Stimulated activated CD8-positive, alpha-beta memory T cell treated with anti-CD3 and anti-CD28 coated beads, Interleukin-2, amount 100 ng/mL, for 48 hours (primary cell): ENCODE results near the gene FBXO21.
A peak's percentile ranks its signal among the peaks of the same experiment; 100 is the strongest.
"Not testable (repeated sequence)": the region's sequence is repeated elsewhere in the genome, so short reads cannot be mapped to it uniquely, and the experiment has no call there.

ENCODE experiments used
- DNase-seq, 2 donors: peaks; one replicate each; pipeline ENCODE4 v3.0.0-alpha.2; 2020; ENCODE audit warnings: low read depth in 2 of 2

FBXO21 gene

DNA sequence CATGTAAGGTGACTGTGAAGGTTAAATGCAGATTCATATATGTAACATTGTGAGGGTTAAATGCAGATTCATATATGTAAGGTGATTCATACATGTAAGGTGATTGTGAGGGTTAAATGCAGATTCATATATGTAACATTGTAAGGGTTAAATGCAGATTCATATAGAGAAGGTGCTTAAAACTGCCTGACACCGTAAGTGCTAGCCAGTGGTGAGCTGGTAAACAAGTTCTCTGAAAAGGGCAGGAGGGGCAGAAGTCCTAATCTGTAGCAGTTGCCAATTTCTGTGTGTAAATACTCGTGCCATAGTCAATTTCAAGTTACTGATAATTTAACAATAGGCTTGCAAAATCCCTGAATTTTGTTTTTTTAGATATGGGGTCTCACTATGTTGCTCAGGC lies 86.3 kb downstream of the FBXO21 start:
- not testable (repeated sequence) for DNase-seq

DNA sequence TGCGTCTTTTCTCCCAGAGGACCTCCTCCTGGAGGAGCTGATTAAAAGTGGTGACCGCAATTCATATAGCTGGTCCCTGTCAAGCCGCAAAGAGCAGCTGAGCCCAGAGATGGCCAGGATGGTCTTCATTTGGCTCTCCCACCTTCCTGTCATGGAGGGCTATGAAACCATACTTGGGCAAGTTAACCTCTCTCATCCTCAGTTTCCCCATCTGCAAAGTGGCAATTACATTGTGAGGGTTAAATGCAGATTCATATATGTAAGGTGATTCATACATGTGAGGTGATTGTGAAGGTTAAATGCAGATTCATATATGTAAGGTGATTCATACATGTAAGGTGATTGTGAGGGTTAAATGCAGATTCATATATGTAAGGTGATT lies 87.5 kb downstream of the FBXO21 start:
- DNase-seq, result no peak

DNA sequence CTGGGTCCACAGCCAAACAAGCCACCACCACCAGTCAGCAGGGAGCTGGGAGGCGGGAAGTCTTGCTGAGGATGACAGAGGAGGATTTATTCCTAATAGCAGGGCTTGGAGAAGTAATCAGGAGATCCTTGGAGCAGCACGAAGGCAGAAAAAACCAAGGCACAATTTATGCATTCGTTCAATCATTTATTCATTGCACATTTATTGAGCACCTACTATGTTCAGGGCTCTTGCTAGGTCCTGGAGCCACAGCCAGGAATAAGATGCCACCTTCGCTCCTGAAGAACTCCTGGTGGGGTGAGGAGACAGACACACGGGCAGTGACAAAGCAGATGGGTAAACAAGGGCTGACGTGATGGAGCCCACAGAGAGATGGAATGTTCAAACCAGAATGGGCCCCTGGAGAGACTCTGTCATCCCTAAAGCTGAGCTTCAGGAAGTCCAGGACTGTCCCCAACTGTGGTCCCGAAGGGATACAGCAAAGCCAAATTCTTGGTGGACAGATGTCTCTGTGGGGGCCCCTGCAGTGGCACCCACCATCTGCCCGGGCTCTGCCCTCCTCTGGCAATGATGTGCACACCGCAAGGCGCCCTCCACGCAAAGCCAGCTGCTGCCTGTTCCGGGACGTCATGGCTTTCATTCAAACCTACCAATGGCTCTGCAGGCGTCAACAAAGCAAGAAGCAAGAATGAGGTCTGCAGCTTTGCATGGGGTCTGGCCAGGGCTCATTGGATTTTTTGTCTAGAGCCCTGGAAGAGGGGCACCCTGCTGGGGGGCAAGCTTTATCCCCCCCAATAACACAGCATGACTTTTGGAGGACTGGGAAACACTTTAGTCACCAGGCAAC lies 88.1 kb downstream of the FBXO21 start:
- DNase-seq, result no peak

DNA sequence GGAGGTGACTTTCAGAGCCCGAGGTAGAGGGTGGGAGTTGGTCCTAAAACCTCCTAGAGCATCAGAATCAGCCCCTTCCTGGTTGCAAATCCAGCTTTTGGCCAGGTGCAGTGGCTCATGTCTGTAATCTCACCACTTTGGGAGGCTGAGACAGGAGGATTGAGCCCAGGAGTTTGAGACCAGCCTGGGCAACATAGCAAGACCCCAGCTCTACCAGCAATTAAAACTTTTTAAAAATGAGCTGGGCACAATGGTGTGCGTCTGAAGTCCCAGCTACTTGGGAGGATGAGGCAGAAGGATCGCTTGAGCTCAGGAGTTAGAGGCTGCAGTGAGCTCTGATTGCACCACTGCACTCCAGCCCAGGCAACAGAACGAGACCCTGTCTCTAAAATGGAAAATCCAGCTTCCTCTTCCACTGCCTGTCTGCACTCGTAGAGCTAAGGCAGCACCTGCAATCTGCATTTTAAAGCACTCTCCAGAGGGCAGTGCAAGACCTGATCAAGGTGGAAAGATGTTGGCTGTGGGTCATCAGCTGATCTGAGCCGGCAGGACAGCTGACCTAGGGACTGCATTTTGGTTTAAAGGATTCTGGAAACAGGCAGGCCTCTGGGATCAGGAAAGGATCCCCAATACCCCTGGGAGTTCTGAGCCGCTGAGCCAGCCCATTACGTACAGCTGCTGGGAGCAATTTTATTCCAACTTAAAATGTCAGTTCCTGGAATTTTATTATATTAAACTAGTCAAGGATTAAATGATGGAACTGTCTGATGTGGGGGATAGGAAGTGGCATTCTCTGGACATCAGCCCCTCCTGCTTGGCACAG lies 89.2 kb downstream of the FBXO21 start:
- no peak for DNase-seq

DNA sequence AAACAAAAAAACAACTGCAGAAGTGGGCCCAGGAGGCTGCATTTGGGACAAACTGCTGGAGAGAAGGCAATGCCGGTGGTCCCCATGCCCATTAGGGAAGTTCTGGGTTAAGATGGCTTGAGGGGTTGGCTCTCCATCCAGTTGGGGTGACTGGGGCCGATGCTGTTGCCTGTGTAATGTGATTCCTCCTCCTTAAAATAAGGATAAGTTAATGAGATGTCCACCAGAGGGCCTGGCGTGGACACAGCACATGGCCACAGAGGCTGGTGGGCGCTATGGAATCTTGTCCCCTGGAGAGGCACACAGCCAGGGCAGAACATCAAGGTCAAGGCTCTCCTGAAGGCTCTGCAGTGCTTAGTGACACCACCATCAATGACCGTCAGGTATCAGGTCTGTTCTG lies 90.0 kb downstream of the FBXO21 start:
- DNase-seq, result no peak

DNA sequence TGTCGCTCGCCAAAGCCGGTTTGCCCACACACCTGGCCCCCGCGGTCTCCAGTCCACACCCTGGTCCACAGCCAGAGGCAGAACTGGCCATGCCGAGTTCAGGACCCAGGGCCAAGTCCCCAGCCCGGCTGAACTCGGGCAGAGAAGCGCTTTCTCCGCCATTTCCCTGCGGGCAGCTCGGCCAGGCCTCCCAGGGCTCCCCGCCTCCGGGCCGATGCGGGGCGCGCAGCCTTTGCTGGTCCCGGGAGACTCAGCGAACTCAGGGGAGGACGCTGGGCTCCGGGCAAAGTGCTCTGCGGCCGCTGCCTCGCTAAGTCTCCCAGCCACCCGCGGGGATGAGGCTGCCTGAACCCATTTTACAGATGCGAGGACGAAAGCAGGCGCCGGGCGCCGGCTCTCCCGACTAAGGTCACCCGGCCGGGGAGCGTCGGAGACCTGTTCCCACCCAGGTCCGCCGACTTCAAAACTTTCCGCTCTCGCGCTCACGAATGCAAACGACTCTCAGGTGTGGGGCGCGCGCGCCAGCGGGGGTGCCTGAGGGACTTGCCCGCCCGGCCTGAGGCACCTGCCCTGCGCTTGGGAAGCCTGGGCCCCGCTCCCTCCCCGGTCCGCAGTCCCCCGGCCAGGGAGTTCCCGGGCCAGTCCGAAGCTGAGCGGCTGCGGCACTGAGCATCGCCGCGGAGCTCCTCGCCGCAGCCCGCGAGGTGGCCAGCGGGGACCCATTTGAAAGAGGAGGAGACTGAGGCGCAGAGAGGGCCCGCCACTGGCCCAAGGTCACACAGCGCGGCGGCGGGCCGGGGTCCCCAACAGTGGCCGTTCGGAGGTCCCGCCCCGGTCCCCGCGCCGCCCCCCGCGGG lies 91.7 kb downstream of the FBXO21 start:
- peak; percentile 17 to 22 for DNase-seq

DNA sequence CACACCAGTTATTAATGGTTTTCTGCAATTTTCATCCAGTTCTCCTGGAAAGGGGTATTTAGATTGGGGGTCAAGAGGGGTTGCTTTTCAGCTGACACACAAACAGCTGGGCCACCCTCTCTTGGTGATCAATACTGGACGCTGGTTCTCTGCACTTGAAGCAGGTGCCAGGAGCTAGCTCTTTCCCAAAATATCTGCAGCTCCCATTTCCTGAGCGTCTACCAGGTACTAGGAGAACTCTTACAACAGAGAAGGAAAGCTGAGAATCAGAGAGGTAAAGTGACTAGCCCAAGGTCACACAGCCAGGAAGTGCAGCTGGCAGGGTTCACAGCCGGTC lies 92.3 kb downstream of the FBXO21 start:
- DNase-seq, result no peak

DNA sequence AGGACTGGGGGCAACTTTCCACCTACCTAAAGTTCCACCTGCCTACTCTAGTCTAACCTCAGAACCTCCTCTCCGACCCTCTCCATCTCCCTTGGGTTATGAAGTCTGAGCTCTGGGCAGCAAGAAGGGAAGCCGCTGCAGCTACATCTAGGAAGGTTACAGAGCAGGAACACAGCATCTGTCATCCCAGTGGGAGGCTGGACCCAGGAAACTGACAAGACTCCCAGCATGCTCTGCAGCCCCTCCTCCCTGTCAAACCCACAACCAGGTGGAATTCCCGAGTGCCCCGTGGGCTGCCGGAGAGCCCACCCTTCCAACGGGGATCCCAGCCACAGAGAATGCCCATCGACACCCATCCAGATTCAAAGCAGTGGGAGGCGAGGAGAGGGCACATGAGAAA lies 93.1 kb downstream of the FBXO21 start:
- no peak for DNase-seq

DNA sequence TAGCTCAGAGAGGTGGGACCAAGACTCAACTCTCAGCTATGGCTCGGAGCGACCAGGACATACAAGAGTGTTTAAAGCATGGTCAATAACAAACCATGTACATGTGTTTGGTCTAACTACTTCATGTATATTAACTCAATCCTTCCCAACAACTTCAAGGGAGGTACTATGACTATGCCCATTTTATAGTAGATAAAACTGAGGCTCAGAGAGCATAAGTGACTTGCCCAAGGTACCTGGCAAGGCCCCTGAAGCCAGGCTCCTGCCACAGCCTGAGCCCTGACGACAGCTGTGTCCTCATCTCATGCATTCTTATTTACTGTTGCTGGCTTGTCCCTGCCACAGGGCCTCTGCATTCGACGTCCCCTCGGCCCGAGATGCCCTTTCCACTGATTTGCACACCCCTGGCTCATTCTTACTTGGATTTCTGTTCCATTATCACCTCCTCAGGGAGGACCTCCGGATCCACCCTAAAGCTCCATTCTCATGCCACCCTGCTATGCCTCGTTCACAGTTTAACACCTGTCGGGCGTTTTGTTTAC lies 93.7 kb downstream of the FBXO21 start:
- no peak for DNase-seq

DNA sequence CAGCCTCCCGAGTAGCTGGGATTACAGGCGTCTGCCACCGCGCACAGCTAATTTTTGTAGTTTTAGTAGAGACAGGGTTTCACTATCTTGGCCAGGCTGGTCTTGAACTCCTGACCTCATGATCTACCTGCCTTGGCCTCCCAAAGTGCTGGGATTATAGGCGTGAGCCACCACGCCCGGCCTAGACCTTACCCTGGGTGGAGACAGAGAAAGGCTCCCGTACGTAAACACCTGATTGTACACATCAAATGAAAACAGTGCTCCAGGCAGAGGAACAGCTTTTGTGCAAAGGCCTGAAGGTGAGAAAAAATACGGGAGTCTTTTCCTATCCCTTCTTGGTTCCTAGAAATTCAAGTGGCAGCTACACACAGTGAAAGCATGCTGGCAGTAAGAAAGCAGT lies 95.1 kb downstream of the FBXO21 start:
- DNase-seq, result not testable (repeated sequence)

DNA sequence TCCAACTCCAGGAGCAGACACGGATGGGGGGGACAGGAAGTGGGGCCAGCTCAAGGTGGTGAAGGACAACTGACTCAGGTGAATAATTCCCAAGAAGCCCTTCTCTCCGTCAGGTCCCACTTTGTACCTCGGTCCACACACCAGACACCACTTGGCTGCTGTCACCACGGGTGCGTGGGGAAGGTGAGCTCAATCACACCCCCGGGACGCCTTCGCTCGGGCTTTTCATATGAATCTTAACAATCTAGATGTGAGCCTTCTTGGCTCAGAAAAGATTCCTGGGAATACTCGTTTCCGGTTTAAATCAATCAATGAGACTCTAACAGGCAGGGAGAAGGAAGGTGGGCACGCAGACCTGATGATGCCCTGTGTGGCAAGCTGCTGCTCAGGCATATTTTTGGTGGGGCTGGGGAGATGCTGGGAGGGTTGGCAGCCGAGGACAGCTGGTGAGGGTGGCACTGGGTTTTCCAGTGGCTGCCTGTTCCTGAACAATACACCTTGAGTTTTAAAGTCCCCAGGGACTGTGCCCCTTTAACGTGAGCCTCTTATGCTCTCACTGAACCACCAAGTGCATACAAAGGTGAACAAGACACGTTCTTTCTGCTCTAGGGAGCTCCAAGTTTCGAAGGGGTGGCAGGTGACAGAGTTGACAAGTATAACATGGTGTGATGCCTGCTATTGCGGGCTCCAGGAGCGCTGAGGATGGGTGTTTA lies 96.2 kb downstream of the FBXO21 start:
- DNase-seq, result no peak

DNA sequence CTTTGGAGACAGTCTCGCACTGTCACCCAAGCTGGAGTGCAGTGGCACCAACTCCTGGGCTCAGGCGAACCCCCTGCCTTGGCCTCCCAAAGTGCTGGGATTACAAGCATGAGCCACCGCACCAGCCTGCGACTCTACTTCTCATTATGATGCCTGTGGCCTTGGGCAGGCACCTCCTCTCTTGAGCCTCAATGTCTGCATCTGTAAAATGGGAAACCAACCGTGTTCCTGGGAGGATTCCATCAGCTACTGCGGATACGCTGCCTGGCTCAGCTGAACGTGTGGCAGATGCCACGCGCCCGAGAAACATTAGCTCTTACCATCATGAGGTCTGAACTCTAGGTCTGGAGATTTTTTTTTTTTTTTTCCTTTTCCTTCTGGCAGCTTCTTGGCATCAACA lies 96.8 kb downstream of the FBXO21 start:
- DNase-seq, result no peak

DNA sequence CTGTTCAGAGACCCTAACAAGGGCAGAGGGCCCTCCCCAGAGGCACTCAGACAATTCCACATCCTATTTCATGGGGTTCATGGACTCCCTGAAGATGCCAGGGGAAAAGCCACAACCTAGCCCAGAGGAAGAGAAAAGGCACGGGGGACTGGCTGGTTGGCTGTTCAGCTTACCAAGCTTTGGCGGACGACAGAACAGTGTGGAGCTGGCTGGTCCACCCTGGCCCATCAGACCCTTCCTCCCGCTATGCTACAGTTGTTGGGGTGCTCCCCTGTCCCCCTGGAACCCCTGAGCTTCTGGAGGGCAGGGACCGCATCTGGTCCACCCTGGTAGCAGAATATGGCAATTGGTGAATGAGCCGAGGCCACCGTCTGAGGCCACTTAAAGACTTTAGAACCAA lies 97.4 kb downstream of the FBXO21 start:
- no peak for DNase-seq

DNA sequence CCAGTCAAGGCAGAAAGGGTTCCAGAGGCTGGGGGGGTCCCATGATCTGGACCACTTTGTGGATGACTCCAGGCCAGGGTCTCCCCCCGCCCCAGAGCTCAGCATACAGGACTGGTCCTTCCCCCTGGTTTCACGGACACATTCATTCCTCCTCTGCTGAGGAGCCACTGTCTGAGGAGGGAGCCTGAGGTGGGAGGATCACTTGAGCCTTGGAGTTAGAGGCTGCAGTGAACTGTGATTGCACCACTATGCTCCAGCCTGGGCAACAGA lies 97.8 kb downstream of the FBXO21 start:
- DNase-seq, result no peak
